Smooth muscle cell (in vitro differentiated cells): ENCODE results near the gene COL23A1. TPM values are rescaled to one million over a fixed set of nuclear protein-coding genes. Genes with fewer than 3 reads are reported as not detected.

Source experiments
- DNase-seq: peaks from one replicate; lab custom pipeline; 2025; ENCODE audit not compliant: unreplicated experiment; lab: John Stamatoyannopoulos, UW
- H2AFZ ChIP-seq: fragments of 200-600 bp; sonication (generic); 2 replicates; pipeline ENCODE4 v1.6.0; 2016; ENCODE audit warnings: antibody characterized with exemption, low read depth, mild to moderate bottlenecking
- H3F3A ChIP-seq: fragments of 200-600 bp; sonication (generic); 2 replicates; pipeline ENCODE4 v1.6.0; 2017; ENCODE audit warnings: antibody characterized with exemption, low read depth
- H3K27ac ChIP-seq: fragments of 200-600 bp; sonication (generic); 2 replicates; pipeline ENCODE4 v1.5.1; 2016; ENCODE audit warnings: low read depth, mild to moderate bottlenecking
- H3K27me3 ChIP-seq: fragments of 200-600 bp; sonication (generic); 2 replicates; pipeline ENCODE4 v1.6.1; 2016; ENCODE audit warnings: low read depth, mild to moderate bottlenecking
- H3K36me3 ChIP-seq: fragments of 200-600 bp; sonication (generic); 2 replicates; pipeline ENCODE4 v1.5.1; 2016; ENCODE audit warnings: low read depth
- H3K4me1 ChIP-seq: fragments of 200-600 bp; sonication (generic); 2 replicates; pipeline ENCODE4 v1.5.1; 2016; ENCODE audit warnings: low read depth
- H3K4me2 ChIP-seq: fragments of 200-600 bp; sonication (generic); 2 replicates; pipeline ENCODE4 v1.6.0; 2016; ENCODE audit warnings: mild to moderate bottlenecking
- H3K4me3 ChIP-seq: fragments of 200-600 bp; sonication (generic); 2 replicates; pipeline ENCODE4 v1.5.1; 2016; ENCODE audit warnings: mild to moderate bottlenecking
- H3K79me2 ChIP-seq: fragments of 200-600 bp; sonication (generic); 2 replicates; pipeline ENCODE4 v1.6.0; 2016; ENCODE audit warnings: low read depth, mild to moderate bottlenecking
- H3K9ac ChIP-seq: fragments of 200-600 bp; sonication (generic); 2 replicates; pipeline ENCODE4 v1.6.0; 2016; ENCODE audit warnings: low read depth
- H3K9me3 ChIP-seq: fragments of 200-600 bp; sonication (generic); replicated peaks from 2 replicates; pipeline ENCODE4 v1.5.1; 2016; ENCODE audit warnings: low read depth
- H4K20me1 ChIP-seq: fragments of 200-600 bp; sonication (generic); 2 replicates; pipeline ENCODE4 v1.6.0; 2016; ENCODE audit warnings: low read depth
- WGBS: methylation state at CpG from one replicate; pipeline ENCODE4 v1.1.7; 2016; ENCODE audit warnings: low lambda C conversion rate; 5-methylcytosine and 5-hydroxymethylcytosine counted together
- polyA plus RNA-seq: library from polyadenylated mRNA; unstranded; fragments of >200 nt; fragmentation: Nextera tagmentation; extraction: Ambion mirVana; gene quantifications from 2 replicates; pipeline ENCODE4 v1.2.1, GENCODE V29; 2016
- total RNA-seq: library from RNA; depleted of rRNA; stranded (reverse); fragments of >200 nt; gene quantifications from 2 replicates; pipeline ENCODE4 v1.2.3, GENCODE V29; 2014
- TF ChIP-seq, protein P1 (sequence below): fragments of 200-600 bp; sonication (generic); IDR thresholded peaks from 2 replicates; pipeline ENCODE4 v1.5.1; 2017; ENCODE audit warnings: borderline replicate concordance, mild to moderate bottlenecking, antibody characterized with exemption; ENCODE audit not compliant: insufficient read depth, poor library complexity, severe bottlenecking

The COL23A1 gene
- total and polyA plus RNA-seq, 2 experiments from 2014 or later: 5.3 to 27.4 TPM

DNA sequence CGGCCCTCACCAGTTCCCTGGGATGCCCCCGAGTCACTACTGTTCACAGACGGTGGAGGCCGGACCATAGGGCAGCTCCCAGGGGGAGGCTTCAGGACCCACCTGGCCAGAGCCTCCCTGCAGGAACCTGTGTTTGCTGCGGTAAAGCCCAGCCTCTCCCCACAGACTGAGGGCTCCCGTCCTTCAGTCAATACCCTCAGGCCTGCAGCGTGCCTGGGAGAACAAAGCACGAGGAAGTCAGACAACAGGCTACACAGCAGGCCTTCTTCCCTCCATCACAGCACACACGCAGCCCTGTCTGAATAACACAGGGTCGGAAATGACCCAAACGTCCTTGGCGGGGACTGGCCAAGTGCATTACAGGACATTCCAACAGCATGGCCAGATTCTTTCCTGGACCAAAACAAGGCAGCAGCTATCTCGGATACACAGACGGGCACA is 34.4 kb downstream of the COL23A1 start:
- no peaks in the 10 kb centered on the region for H3K36me3 ChIP-seq
- H3K9me3 ChIP-seq: no peaks in the 10 kb centered on the region
- 81% methylated on average over 14 of the region's 14 CpGs for WGBS
- no peaks in the 10 kb centered on the region for H3F3A ChIP-seq
- no peaks in the 10 kb centered on the region for H4K20me1 ChIP-seq
- H3K27me3 ChIP-seq: no peaks in the 10 kb centered on the region
- H3K4me1 ChIP-seq: no peaks in the 10 kb centered on the region
- H2AFZ ChIP-seq: no peak overlapping the region
- H3K9ac ChIP-seq: no peak overlapping the region
- no peaks in the 10 kb centered on the region for H3K79me2 ChIP-seq
- no peak overlapping the region for H3K27ac ChIP-seq
- DNase-seq: no peak
- TF ChIP-seq, protein P1, sequence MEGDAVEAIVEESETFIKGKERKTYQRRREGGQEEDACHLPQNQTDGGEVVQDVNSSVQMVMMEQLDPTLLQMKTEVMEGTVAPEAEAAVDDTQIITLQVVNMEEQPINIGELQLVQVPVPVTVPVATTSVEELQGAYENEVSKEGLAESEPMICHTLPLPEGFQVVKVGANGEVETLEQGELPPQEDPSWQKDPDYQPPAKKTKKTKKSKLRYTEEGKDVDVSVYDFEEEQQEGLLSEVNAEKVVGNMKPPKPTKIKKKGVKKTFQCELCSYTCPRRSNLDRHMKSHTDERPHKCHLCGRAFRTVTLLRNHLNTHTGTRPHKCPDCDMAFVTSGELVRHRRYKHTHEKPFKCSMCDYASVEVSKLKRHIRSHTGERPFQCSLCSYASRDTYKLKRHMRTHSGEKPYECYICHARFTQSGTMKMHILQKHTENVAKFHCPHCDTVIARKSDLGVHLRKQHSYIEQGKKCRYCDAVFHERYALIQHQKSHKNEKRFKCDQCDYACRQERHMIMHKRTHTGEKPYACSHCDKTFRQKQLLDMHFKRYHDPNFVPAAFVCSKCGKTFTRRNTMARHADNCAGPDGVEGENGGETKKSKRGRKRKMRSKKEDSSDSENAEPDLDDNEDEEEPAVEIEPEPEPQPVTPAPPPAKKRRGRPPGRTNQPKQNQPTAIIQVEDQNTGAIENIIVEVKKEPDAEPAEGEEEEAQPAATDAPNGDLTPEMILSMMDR: no peak
- no peak overlapping the region for H3K4me3 ChIP-seq
- no peak overlapping the region for H3K4me2 ChIP-seq

DNA sequence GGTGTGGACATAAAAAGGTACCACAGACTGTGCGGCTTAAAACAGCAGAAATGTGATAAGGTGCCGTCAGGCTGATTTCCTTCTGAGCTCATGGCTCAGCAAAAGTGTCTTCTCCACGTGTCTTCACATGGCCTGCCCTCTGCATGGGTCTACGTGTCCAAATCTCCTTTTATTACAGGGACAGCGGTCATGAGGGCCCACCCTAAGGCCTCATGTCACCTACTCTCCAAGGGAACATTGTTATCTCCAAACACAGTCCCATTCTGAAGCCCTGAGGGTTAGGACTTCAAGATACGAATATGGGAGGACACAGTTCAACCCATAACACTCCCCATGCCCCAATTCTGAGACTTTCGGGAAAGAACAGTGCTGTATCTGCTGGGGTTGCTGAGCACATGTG is 35.2 kb downstream of the COL23A1 start:
- 94% methylated on average over 7 of the region's 7 CpGs for WGBS
- Histone ChIP-seq H4K20me1 (no peaks in the 10 kb centered on the region), H3K9me3 (no peaks in the 10 kb centered on the region), H3K9ac (no peak overlapping the region), H3K27me3 (no peaks in the 10 kb centered on the region), H2AFZ (no peak overlapping the region), H3K36me3 (no peaks in the 10 kb centered on the region), H3K4me2 (no peak overlapping the region), H3F3A (no peaks in the 10 kb centered on the region), H3K4me3 (no peak overlapping the region), H3K4me1 (no peaks in the 10 kb centered on the region), H3K27ac (no peak overlapping the region), H3K79me2 (no peaks in the 10 kb centered on the region)
- DNase-seq: no peak
- TF ChIP-seq, protein P1: no peak

DNA sequence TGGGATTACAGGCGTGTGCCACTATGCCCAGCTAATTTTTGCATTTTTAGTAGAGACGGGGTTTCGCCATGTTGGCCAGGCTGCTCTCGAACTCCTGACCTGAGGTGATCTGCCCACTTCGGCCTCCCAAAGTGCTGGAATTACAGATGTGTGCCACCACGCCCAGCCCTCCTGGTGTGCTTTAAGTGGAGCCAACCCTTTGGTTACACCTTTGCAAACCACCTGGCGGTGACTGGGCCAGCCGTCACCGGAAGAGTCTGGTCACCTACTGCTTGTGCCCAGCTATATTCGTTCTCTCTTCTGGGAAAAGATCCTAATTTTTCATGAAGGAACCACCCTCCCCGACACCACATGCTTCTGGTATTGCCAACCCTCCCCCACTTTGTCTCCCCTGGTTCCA is 35.9 kb downstream of the COL23A1 start:
- Histone ChIP-seq H2AFZ (no peak overlapping the region), H3K79me2 (no peaks in the 10 kb centered on the region), H3K36me3 (no peaks in the 10 kb centered on the region), H3K4me3 (no peak overlapping the region), H3K4me2 (no peak overlapping the region), H3K4me1 (no peaks in the 10 kb centered on the region), H3F3A (no peaks in the 10 kb centered on the region), H3K27ac (no peak overlapping the region), H4K20me1 (no peaks in the 10 kb centered on the region), H3K9me3 (no peaks in the 10 kb centered on the region), H3K9ac (no peak overlapping the region), H3K27me3 (no peaks in the 10 kb centered on the region)
- TF ChIP-seq, protein P1: no peak
- 95% methylated on average over 11 of the region's 11 CpGs for WGBS
- no peak for DNase-seq

DNA sequence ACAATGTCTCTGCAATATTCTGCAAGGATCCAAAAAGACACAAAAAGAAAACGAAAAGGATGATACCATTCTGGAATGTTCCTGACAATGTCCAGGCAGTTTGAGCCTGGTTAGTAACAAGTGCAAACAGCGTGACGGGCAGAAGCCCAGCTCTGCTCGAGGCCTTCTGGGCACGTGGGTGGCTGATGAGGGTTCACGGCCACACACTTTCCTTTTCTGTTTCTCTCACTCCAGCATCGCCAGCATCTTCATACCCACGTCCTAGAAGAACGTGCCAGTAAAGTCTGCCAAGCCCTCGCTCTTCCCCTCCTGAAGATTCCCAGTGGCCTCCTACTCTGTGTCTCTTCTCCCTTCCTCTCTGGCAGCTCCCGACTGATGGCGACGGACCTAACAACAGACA is 36.7 kb downstream of the COL23A1 start:
- H3K36me3 ChIP-seq: no peaks in the 10 kb centered on the region
- WGBS: 88% methylated on average over 13 of the region's 13 CpGs
- H3K27me3 ChIP-seq: no peaks in the 10 kb centered on the region
- no peak overlapping the region for H3K27ac ChIP-seq
- no peaks in the 10 kb centered on the region for H4K20me1 ChIP-seq
- H3K79me2 ChIP-seq: no peaks in the 10 kb centered on the region
- peaks cover 3% of the 10 kb centered on the region for H3K4me1 ChIP-seq
- H2AFZ ChIP-seq: no peak overlapping the region
- H3K4me3 ChIP-seq: no peak overlapping the region
- no peak overlapping the region for H3K4me2 ChIP-seq
- no peak for DNase-seq
- no peaks in the 10 kb centered on the region for H3F3A ChIP-seq
- TF ChIP-seq, protein P1: no peak
- H3K9me3 ChIP-seq: no peaks in the 10 kb centered on the region
- H3K9ac ChIP-seq: no peak overlapping the region
